ENCODE data around the gene SNED1.

GRCh38 chr2:241035818-241036396, 37.5 kb downstream of the SNED1 start:
- TF ChIP-seq CTCF (conservative IDR thresholded peaks at IDR 0.05 in 1 of 2, IDR thresholded peaks at IDR 0.05 in 1 of 2; ENCODE audit: extremely low read depth in 1 of 2, insufficient read depth in 1 of 2, low read depth in 1 of 2, low read length in 2 of 2) (no peak), EZH2 (IDR thresholded peaks at IDR 0.05; ENCODE audit: borderline replicate concordance, low read length) (no peak)

All from mammary epithelial cell (primary cell).